Thyroid gland (tissue), 4 donors: Measurements from ENCODE around the gene PRKCH.

Source experiments
- CTCF ChIP-seq, 6 experiments: fragments of 200-600 bp in 3 of 6; fragments of 450-650 bp in 3 of 6; sonication (generic) in 3 of 6; IDR thresholded peaks; one replicate each; pipeline ENCODE4 v1.5.1; 2016 to 2019; ENCODE audit warnings: antibody characterized with exemption in 6 of 6, mild to moderate bottlenecking in 2 of 6, inconsistent platforms in 1 of 6, moderate library complexity in 1 of 6
- POLR2A ChIP-seq, 2 donors: fragments of 450-650 bp; IDR thresholded peaks; one replicate each; pipeline ENCODE4 v1.6.1; 2017; ENCODE audit warnings: antibody characterized with exemption in 2 of 2, mild to moderate bottlenecking in 2 of 2, moderate library complexity in 1 of 2

GRCh38 chr14:61364243-61364642 lies 42.9 kb downstream of the PRKCH start:
- TF ChIP-seq POLR2A (IDR thresholded peaks at IDR 0.05) (no peak), CTCF (IDR thresholded peaks at IDR 0.05) (no peak)
